Mucosa of rectum (tissue), 2 donors: ENCODE data around the gene KCNQ2.

Experiments
- H3K27ac ChIP-seq, 2 donors: one replicate each; pipeline ENCODE4 v1.7.0; 2013; ENCODE audit warnings: inconsistent platforms in 2 of 2, low read depth in 2 of 2, low read length in 2 of 2
- H3K27me3 ChIP-seq, 2 donors: one replicate each; pipeline ENCODE4 v1.7.0; 2013; ENCODE audit warnings: low read length in 2 of 2; ENCODE audit not compliant: control insufficient read depth in 2 of 2, insufficient read depth in 2 of 2
- H3K36me3 ChIP-seq, 2 donors: one replicate each; pipeline ENCODE4 v1.7.0; 2013; ENCODE audit warnings: low read length in 2 of 2; ENCODE audit not compliant: control insufficient read depth in 2 of 2, insufficient read depth in 2 of 2
- H3K4me1 ChIP-seq, 2 donors: one replicate each; pipeline ENCODE4 v1.7.0; 2013; ENCODE audit warnings: low read length in 2 of 2, mild to moderate bottlenecking in 1 of 2; ENCODE audit not compliant: control insufficient read depth in 2 of 2, insufficient read depth in 2 of 2
- H3K4me3 ChIP-seq, 2 donors: one replicate each; pipeline ENCODE4 v1.7.0; 2013; ENCODE audit warnings: low read length in 2 of 2
- H3K9ac ChIP-seq, 2 donors: one replicate each; pipeline ENCODE4 v1.7.0; 2013; ENCODE audit warnings: low read length in 2 of 2, low read depth in 1 of 2, mild to moderate bottlenecking in 1 of 2
- H3K9me3 ChIP-seq, 2 donors: one replicate each; pipeline ENCODE4 v1.7.0; 2013; ENCODE audit warnings: low read length in 2 of 2; ENCODE audit not compliant: control insufficient read depth in 2 of 2
- donor health status: healthy.
- donor health status: Normal muscosa, but diverticular disease.

The KCNQ2 gene

DNA sequence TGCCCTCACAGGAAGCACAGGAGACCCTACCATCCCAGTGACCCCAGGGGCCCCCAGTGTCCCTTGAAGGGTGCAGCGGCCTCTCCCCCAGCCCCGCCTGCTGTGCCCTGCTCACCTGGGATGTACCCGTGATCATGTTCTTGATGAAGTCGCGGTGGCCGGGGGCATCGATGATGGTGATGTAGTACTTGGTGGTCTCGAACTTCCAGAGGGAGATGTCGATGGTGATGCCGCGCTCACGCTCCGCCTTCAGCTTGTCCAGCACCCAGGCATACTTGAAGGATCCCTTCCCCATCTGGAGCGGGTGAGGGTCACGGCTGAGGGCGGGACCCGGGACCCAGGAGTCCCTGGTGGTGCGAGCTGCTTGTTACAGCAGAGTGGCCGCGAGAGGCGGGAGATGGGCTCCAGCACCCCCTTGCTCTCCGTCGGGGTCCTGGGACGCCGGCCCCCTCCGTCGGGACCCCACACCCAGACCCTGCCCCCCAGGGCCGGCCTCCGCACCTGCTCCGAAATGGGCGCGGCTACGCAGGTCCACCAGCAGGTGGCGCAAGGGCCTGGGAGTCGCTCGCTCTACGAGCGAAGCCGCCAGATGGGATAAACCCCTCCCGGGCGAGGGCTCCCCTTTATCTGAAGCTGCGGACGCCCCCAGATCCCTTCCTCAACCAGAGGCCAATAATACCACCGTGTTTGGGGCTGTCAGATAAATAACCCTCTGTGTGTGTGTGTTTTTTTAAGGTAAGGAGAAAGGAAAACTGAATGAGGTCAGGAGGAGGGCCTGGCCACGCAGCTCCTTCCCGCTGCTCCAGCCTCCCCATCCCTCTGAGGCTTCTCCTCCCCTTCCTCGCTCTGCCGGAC, 23.5 kb upstream of the KCNQ2 start:
- H3K36me3 ChIP-seq, result no peaks in the 10 kb centered on the region
- peak overlapping the region; percentile 41 to 65 for H3K4me3 ChIP-seq
- H3K9me3 ChIP-seq, result no peaks in the 10 kb centered on the region
- H3K27me3 ChIP-seq, result peaks cover 13 to 21% of the 10 kb centered on the region in 2 donors
- H3K27ac ChIP-seq, result no peak overlapping the region
- H3K4me1 ChIP-seq, result peaks cover 2% of the 10 kb centered on the region in 2 donors
- peak overlapping the region in 1 of 2 donors; percentile 46 for H3K9ac ChIP-seq

DNA sequence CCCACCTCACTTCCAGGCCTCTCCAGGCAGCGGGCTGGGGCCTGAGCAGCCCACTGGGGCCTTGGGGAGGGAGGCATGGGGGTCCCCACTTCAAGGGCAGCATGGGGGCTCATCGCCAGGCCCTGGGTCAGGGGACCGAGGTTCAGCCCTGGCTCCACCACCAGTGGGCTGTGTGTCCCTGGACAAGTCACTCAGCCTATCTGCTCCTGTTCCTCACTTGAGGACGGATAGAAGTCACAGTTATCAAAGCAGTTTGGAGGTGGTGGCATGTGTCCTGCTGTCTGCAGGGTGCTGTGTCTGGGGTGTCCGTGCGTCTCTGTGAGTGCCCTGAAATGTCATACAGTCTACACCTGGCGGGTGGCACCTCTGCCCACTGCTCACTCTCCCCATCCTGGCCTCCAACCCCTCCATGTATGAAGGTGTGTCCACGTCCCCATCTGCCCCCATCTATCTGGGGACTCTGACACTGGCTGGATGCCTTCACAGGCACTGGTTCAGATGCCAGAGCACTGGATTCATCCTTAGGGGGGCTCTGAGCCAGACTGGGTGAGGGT, 22.8 kb upstream of the KCNQ2 start:
- H3K9ac ChIP-seq, result no peak overlapping the region

DNA sequence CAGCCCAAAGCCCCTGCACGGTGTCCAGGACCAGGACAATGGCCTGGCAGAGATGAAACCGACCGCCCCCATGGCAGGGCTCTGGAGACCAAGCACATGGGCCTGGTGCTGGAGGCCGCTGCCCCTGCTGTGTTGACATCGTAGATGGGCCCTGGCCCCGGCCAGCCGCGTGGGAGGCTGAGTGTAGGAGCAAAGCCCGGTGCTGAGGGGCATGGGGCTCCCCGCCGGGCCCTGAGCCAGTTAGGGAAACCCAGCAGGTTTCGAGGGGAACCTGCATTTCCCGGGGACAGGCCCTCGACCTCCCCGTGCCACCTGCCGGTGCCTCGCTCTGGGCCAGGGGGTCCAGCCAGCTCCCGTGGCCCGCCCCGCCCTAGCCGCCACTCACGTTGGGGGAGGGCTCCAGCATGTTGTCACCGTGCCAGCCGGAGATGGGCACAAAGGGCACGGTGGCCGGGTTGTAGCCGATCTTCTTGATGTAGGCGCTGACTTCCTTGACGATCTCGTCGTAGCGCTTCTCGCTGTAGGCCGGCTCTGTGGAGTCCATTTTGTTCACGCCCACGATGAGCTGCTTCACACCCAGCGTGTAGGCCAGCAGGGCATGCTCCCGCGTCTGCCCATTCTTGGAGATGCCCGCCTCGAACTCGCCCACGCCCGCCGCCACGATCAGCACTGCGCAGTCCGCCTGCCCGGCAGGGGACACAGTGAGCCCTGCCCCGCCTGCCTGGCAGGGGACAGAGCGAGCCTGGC, 22.1 kb upstream of the KCNQ2 start:
- Histone ChIP-seq H3K4me3 (no peak overlapping the region), H3K27me3 (peaks cover 10 to 13% of the 10 kb centered on the region in 2 donors), H3K9me3 (no peaks in the 10 kb centered on the region), H3K9ac (no peak overlapping the region), H3K27ac (no peak overlapping the region), H3K4me1 (peaks cover 2% of the 10 kb centered on the region in 2 donors), H3K36me3 (no peaks in the 10 kb centered on the region)

More for the DNA sequence above, 22.8 kb upstream of the KCNQ2 start:
- Histone ChIP-seq H3K4me3 (no peak overlapping the region), H3K4me1 (peaks cover 2% of the 10 kb centered on the region in 2 donors), H3K27ac (no peak overlapping the region), H3K36me3 (no peaks in the 10 kb centered on the region), H3K27me3 (peaks cover 10 to 17% of the 10 kb centered on the region in 2 donors), H3K9me3 (no peaks in the 10 kb centered on the region)

DNA sequence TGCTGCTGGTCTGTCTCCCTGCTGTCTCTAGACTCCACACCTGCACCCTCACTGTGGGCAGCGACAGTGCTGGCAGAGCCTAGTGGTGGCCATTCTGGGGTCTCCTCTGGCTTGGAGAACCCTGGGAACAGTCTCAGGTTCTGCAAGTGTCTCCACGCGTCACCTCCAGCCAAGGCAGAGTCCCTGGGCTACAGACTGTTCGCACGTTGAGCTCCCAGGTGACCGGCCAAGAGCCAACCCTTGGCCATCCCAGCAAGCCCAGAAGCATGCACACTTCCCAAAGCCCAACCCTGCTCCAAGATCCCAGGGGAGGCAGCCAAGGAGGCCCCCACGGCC, 21.6 kb upstream of the KCNQ2 start:
- H3K4me3 ChIP-seq, result no peak overlapping the region
- H3K27ac ChIP-seq, result no peak overlapping the region
- no peaks in the 10 kb centered on the region for H3K9me3 ChIP-seq
- no peak overlapping the region for H3K9ac ChIP-seq
- no peaks in the 10 kb centered on the region for H3K36me3 ChIP-seq
- H3K4me1 ChIP-seq, result peaks cover 0 to 2% of the 10 kb centered on the region in 2 donors
- H3K27me3 ChIP-seq, result peaks cover 9 to 10% of the 10 kb centered on the region in 2 donors

DNA sequence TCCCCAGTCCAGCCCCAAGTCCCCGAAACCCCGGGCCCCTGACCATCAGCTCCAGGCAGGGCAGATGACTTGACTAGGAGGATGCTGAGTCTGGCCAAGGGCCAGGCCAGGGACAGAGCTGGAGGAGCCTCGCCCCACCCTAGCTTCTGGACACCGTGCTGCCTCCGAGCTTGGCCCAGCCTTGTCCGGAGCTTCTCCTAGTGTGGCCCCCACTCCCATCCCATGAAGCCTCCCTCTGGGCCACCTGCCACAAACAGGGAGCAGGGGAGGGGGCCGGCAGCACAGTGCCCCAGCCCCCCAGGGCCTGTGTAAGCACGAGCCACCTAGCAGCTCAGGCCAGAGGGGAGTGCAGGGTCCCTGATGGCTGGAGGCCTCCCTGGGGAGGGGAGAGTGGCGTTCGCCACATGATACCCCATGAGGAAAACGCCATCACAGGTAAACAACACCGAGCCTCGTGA, 21.1 kb upstream of the KCNQ2 start:
- Histone ChIP-seq H3K9ac (no peak overlapping the region), H3K4me1 (peaks cover 0 to 2% of the 10 kb centered on the region in 2 donors), H3K4me3 (no peak overlapping the region), H3K9me3 (no peaks in the 10 kb centered on the region), H3K36me3 (no peaks in the 10 kb centered on the region), H3K27me3 (peaks cover 9 to 10% of the 10 kb centered on the region in 2 donors), H3K27ac (no peak overlapping the region)

DNA sequence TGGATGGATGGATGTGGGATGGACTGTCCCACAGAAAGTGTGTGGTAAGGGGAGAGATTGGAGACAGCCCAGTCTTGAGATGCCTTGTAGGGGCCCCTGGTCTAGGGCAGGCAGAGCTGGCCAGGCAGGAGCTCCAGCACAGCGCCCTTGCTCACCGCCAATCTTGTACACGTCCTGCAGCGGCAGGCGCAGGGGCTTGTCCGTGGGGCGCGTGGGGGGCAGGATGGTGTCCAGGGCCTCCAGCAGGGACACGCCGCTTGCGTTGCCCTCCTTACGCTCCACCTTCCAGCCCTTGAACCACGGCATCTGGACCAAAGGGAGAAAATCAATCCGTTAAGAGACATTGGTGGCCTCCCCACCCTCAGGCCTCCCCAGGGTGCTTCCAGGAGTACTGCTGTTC, 20.5 kb upstream of the KCNQ2 start:
- peaks cover 4 to 10% of the 10 kb centered on the region in 2 donors for H3K27me3 ChIP-seq
- H3K36me3 ChIP-seq, result no peaks in the 10 kb centered on the region
- peaks cover 0 to 2% of the 10 kb centered on the region in 2 donors for H3K4me1 ChIP-seq
- H3K27ac ChIP-seq, result no peak overlapping the region
- no peak overlapping the region for H3K9ac ChIP-seq
- H3K4me3 ChIP-seq, result no peak overlapping the region
- no peaks in the 10 kb centered on the region for H3K9me3 ChIP-seq

DNA sequence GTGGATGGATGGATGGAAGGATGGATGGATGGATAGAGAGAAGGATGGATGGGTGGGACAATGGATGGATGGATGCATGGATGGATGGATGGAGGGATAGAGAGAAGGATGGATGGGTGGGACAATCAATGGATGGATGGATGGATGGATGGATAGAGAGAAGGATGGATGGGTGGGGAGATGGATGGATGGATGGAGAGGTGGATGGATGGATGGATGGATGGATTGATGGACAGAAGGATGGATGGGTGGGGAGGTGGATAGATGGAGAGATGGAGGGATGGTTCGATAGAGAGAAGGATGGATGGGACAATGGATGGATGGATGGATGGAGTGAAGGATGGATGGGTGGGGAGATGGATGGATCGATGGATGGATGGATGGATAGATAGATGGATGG, 20.1 kb upstream of the KCNQ2 start:
- no peak overlapping the region for H3K9ac ChIP-seq
- H3K4me3 ChIP-seq, result no peak overlapping the region
- peaks cover 1 to 12% of the 10 kb centered on the region in 2 donors for H3K27me3 ChIP-seq
- no peaks in the 10 kb centered on the region for H3K9me3 ChIP-seq
- peaks cover 0 to 2% of the 10 kb centered on the region in 2 donors for H3K4me1 ChIP-seq
- H3K36me3 ChIP-seq, result no peaks in the 10 kb centered on the region
- H3K27ac ChIP-seq, result no peak overlapping the region

DNA sequence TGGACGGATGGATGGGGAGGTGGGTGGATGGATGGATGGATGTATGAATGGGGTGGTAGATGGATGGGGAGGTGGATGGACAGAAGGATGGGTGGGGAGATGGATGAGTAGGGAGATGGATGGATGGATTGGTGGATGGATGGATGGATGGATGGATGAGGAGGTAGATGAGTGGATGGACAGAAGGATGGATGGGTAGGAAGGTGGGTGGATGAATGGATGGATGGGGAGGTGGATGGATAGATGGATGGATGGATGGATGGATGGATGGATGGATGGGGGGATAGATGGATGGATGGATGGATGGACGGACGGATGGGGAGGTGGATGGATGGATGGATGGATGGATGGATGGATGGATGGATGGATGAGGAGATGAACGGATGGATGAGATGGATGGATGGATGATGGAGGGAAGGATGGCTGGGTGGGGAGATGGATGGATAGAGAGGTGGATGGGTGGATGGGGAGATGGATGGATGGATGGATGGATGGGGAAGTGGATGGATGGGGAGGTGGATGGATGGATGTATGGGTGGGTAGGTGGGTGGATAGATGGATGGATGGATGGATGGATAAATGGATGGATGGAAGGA, 19.3 kb upstream of the KCNQ2 start:
- Histone ChIP-seq H3K27me3 (peaks cover 3 to 7% of the 10 kb centered on the region in 2 donors), H3K36me3 (no peaks in the 10 kb centered on the region), H3K9ac (no peak overlapping the region), H3K4me3 (no peak overlapping the region), H3K9me3 (no peaks in the 10 kb centered on the region), H3K27ac (no peak overlapping the region), H3K4me1 (peaks cover 0 to 2% of the 10 kb centered on the region in 2 donors)

DNA sequence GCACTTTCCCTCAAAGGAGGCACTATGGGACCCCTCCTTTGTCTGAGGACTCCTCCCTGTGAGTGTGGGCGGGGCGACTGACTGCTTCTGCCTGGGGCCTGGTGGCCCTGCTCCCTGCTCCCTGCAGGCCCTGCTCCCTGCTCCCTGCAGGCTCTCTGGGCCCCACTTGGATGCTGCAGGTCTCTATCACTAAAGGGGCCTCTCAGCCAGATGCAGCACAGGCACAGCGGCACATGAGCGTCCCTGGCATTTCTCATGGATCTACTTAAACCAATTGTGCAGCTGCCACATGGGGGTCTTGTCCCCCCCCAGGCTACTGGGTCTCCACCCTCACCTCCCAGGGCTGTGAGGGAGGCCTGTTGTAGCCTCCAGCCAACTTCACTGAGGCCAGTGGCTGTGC, 18.6 kb upstream of the KCNQ2 start:
- no peaks in the 10 kb centered on the region for H3K9me3 ChIP-seq
- no peak overlapping the region for H3K27ac ChIP-seq
- no peaks in the 10 kb centered on the region for H3K36me3 ChIP-seq
- H3K27me3 ChIP-seq, result peaks cover 3 to 7% of the 10 kb centered on the region in 2 donors
- no peaks in the 10 kb centered on the region for H3K4me1 ChIP-seq
- H3K4me3 ChIP-seq, result no peak overlapping the region
- H3K9ac ChIP-seq, result no peak overlapping the region
